Measurements from ENCODE around the gene CYSLTR1.

DNA sequence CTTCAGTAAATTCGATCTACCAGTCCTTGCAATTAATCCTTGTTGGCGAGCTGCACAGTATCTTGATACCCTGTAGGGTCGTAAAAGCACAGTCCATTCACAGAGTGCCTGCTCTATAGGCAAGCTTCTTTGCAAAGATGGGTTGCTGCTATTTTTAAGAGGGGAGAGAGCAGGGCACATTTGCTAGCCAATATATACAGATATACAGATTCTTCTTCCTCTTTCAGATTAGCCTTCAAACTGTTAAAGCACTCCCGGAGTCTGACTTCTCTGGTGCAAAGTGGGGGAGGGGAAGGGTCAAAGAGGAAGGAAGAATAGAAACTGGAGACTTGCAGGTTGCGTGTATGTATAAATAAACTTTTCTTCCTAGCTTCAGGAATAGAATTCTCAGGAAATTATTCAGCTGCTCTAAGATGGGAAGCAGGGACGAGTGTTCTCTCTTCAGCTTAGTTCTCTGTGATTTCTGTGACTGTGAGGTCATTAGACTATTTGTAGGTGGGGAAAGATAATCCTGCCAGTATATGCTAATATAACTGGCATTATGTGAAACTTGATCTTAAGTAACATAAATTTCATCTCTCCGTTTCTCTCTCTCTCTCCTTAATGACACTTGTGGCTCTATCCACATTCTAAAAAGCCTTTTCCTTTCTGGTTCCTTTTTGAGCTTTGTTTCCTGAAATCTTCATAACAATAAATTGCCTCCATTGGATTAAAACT, at the start of gene CYSLTR1:
- TF ChIP-seq, protein P1, sequence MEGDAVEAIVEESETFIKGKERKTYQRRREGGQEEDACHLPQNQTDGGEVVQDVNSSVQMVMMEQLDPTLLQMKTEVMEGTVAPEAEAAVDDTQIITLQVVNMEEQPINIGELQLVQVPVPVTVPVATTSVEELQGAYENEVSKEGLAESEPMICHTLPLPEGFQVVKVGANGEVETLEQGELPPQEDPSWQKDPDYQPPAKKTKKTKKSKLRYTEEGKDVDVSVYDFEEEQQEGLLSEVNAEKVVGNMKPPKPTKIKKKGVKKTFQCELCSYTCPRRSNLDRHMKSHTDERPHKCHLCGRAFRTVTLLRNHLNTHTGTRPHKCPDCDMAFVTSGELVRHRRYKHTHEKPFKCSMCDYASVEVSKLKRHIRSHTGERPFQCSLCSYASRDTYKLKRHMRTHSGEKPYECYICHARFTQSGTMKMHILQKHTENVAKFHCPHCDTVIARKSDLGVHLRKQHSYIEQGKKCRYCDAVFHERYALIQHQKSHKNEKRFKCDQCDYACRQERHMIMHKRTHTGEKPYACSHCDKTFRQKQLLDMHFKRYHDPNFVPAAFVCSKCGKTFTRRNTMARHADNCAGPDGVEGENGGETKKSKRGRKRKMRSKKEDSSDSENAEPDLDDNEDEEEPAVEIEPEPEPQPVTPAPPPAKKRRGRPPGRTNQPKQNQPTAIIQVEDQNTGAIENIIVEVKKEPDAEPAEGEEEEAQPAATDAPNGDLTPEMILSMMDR (IDR thresholded peaks at IDR 0.05; ENCODE audit: low read length), result no peak
- no peak for TF ChIP-seq EZH2phosphoT487 (IDR thresholded peaks at IDR 0.05; ENCODE audit: low read length)

All from MM.1S (cell line).